ENCODE data around the gene MNAT1.

MNAT1 gene

GRCh38 chr14:60790850-60791249, 56.3 kb downstream of the MNAT1 start:
- Histone ChIP-seq H3K27ac (ENCODE audit: low read depth, low read length) (no peak overlapping the region), H3K4me1 (ENCODE audit: control insufficient read depth in 5 of 5, insufficient read depth in 5 of 5, low read length in 5 of 5) (peaks cover 0 to 4% (median 0%) of the 10 kb centered on the region in 5 donors), H3K9ac (ENCODE audit: low read length in 5 of 5) (no peak overlapping the region), H3K9me3 (ENCODE audit: control insufficient read depth in 5 of 5, low read length in 5 of 5) (peaks cover 0 to 5% (median 0%) of the 10 kb centered on the region in 5 donors), H3K27me3 (ENCODE audit: control insufficient read depth in 5 of 5, insufficient read depth in 4 of 5, low read length in 5 of 5) (no peaks in the 10 kb centered on the region), H3K4me3 (ENCODE audit: low read depth in 1 of 5, low read length in 5 of 5) (no peak overlapping the region), H3K36me3 (ENCODE audit: control insufficient read depth in 5 of 5, insufficient read depth in 5 of 5, low read length in 5 of 5) (peaks cover 0 to 8% (median 0%) of the 10 kb centered on the region in 5 donors)

GRCh38 chr14:60796434-60796833, 61.9 kb downstream of the MNAT1 start:
- no peak overlapping the region for H3K9ac ChIP-seq (ENCODE audit: low read length in 5 of 5)
- H3K36me3 ChIP-seq (ENCODE audit: control insufficient read depth in 5 of 5, insufficient read depth in 5 of 5, low read length in 5 of 5), result peaks cover 0 to 17% (median 0%) of the 10 kb centered on the region in 5 donors
- no peaks in the 10 kb centered on the region for H3K9me3 ChIP-seq (ENCODE audit: control insufficient read depth in 5 of 5, low read length in 5 of 5)
- no peak overlapping the region for H3K27ac ChIP-seq (ENCODE audit: low read depth, low read length)
- H3K27me3 ChIP-seq (ENCODE audit: control insufficient read depth in 5 of 5, insufficient read depth in 4 of 5, low read length in 5 of 5), result no peaks in the 10 kb centered on the region
- peaks cover 0 to 4% (median 0%) of the 10 kb centered on the region in 5 donors for H3K4me1 ChIP-seq (ENCODE audit: control insufficient read depth in 5 of 5, insufficient read depth in 5 of 5, low read length in 5 of 5)
- H3K4me3 ChIP-seq (ENCODE audit: low read depth in 1 of 5, low read length in 5 of 5), result no peak overlapping the region

DNA sequence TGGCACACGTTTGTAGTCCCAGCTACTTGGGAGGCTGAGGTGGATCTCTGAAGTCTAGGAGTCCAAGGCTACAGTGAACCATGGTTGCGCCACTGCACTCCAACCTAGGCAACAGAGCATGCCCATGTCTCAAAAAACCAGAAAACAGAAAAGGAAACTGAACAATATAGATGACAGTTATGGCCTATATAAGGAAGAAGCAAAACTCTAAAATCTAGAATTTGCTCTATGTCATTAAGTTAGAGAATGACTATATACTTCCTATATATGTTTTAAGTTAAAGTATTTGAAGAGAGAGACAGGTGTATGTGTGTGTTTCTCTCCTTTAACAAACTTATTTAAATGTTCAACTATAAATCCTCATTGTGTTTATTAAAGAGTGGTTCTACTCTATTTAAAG, 65.8 kb downstream of the MNAT1 start:
- no peaks in the 10 kb centered on the region for H3K27me3 ChIP-seq (ENCODE audit: control insufficient read depth in 5 of 5, insufficient read depth in 4 of 5, low read length in 5 of 5)
- H3K36me3 ChIP-seq (ENCODE audit: control insufficient read depth in 5 of 5, insufficient read depth in 5 of 5, low read length in 5 of 5), result peaks cover 0 to 20% (median 0%) of the 10 kb centered on the region in 5 donors
- H3K9ac ChIP-seq (ENCODE audit: low read length in 5 of 5), result no peak overlapping the region
- peaks cover 0 to 4% (median 0%) of the 10 kb centered on the region in 5 donors for H3K4me1 ChIP-seq (ENCODE audit: control insufficient read depth in 5 of 5, insufficient read depth in 5 of 5, low read length in 5 of 5)
- no peaks in the 10 kb centered on the region for H3K9me3 ChIP-seq (ENCODE audit: control insufficient read depth in 5 of 5, low read length in 5 of 5)
- no peak overlapping the region for H3K4me3 ChIP-seq (ENCODE audit: low read depth in 1 of 5, low read length in 5 of 5)
- H3K27ac ChIP-seq (ENCODE audit: low read depth, low read length), result no peak overlapping the region

- Histone ChIP-seq H3K27me3 (ENCODE audit: control insufficient read depth in 5 of 5, insufficient read depth in 4 of 5, low read length in 5 of 5) (no peaks in the 10 kb centered on the region), H3K9ac (ENCODE audit: low read length in 5 of 5) (no peak overlapping the region), H3K9me3 (ENCODE audit: control insufficient read depth in 5 of 5, low read length in 5 of 5) (no peaks in the 10 kb centered on the region), H3K36me3 (ENCODE audit: control insufficient read depth in 5 of 5, insufficient read depth in 5 of 5, low read length in 5 of 5) (peaks cover 0 to 12% (median 3%) of the 10 kb centered on the region in 5 donors), H3K4me1 (ENCODE audit: control insufficient read depth in 5 of 5, insufficient read depth in 5 of 5, low read length in 5 of 5) (no peaks in the 10 kb centered on the region), H3K27ac (ENCODE audit: low read depth, low read length) (no peak overlapping the region), H3K4me3 (ENCODE audit: low read depth in 1 of 5, low read length in 5 of 5) (no peak overlapping the region)
Measured at GRCh38 chr14:60803871-60804270, 69.3 kb downstream of the MNAT1 start.

DNA sequence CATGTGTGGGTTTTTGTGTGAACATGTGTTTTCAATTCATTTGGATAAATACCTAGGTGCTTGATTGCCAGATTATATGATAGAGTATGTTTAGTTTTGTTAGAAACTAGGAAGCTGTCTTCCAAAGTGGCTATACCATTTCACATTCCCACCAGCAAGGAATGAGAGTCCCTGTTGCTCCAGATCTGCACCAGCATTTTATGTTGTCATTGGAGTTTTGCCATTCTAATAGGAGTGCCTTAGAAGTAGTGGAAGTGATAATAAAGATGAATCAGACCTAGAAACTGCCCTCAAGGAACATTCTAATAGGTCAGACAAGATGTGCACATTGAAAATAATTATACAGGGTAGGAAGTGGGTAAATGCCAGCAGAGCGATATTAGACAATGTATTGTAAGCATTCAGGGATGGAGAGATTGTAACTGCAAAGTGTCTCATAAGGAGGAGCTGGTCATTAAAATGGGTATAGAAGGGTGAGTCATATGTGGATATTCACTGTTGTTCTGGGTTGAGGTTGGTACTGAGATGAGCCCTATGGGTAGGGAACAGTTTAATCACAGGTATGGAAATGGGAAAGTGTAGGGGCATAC, 71.4 kb downstream of the MNAT1 start:
- Histone ChIP-seq H3K9me3 (ENCODE audit: control insufficient read depth in 5 of 5, low read length in 5 of 5) (no peaks in the 10 kb centered on the region), H3K4me3 (ENCODE audit: low read depth in 1 of 5, low read length in 5 of 5) (no peak overlapping the region), H3K36me3 (ENCODE audit: control insufficient read depth in 5 of 5, insufficient read depth in 5 of 5, low read length in 5 of 5) (peaks cover 0 to 13% (median 5%) of the 10 kb centered on the region in 5 donors), H3K4me1 (ENCODE audit: control insufficient read depth in 5 of 5, insufficient read depth in 5 of 5, low read length in 5 of 5) (no peaks in the 10 kb centered on the region), H3K9ac (ENCODE audit: low read length in 5 of 5) (no peak overlapping the region), H3K27ac (ENCODE audit: low read depth, low read length) (no peak overlapping the region), H3K27me3 (ENCODE audit: control insufficient read depth in 5 of 5, insufficient read depth in 4 of 5, low read length in 5 of 5) (no peaks in the 10 kb centered on the region)

- Histone ChIP-seq H3K36me3 (ENCODE audit: control insufficient read depth in 5 of 5, insufficient read depth in 5 of 5, low read length in 5 of 5) (peaks cover 3 to 19% (median 11%) of the 10 kb centered on the region in 5 donors), H3K27me3 (ENCODE audit: control insufficient read depth in 5 of 5, insufficient read depth in 4 of 5, low read length in 5 of 5) (no peaks in the 10 kb centered on the region), H3K4me3 (ENCODE audit: low read depth in 1 of 5, low read length in 5 of 5) (no peak overlapping the region), H3K9me3 (ENCODE audit: control insufficient read depth in 5 of 5, low read length in 5 of 5) (no peaks in the 10 kb centered on the region), H3K27ac (ENCODE audit: low read depth, low read length) (no peak overlapping the region), H3K4me1 (ENCODE audit: control insufficient read depth in 5 of 5, insufficient read depth in 5 of 5, low read length in 5 of 5) (no peaks in the 10 kb centered on the region), H3K9ac (ENCODE audit: low read length in 5 of 5) (no peak overlapping the region)
Measured at GRCh38 chr14:60807247-60807646, 72.7 kb downstream of the MNAT1 start.

GRCh38 chr14:60807971-60808370, 73.4 kb downstream of the MNAT1 start:
- no peak overlapping the region for H3K27ac ChIP-seq (ENCODE audit: low read depth, low read length)
- H3K4me3 ChIP-seq (ENCODE audit: low read depth in 1 of 5, low read length in 5 of 5), result no peak overlapping the region
- H3K4me1 ChIP-seq (ENCODE audit: control insufficient read depth in 5 of 5, insufficient read depth in 5 of 5, low read length in 5 of 5), result no peaks in the 10 kb centered on the region
- H3K27me3 ChIP-seq (ENCODE audit: control insufficient read depth in 5 of 5, insufficient read depth in 4 of 5, low read length in 5 of 5), result no peaks in the 10 kb centered on the region
- H3K9me3 ChIP-seq (ENCODE audit: control insufficient read depth in 5 of 5, low read length in 5 of 5), result no peaks in the 10 kb centered on the region
- H3K36me3 ChIP-seq (ENCODE audit: control insufficient read depth in 5 of 5, insufficient read depth in 5 of 5, low read length in 5 of 5), result peaks cover 10 to 24% (median 18%) of the 10 kb centered on the region in 5 donors
- no peak overlapping the region for H3K9ac ChIP-seq (ENCODE audit: low read length in 5 of 5)

DNA sequence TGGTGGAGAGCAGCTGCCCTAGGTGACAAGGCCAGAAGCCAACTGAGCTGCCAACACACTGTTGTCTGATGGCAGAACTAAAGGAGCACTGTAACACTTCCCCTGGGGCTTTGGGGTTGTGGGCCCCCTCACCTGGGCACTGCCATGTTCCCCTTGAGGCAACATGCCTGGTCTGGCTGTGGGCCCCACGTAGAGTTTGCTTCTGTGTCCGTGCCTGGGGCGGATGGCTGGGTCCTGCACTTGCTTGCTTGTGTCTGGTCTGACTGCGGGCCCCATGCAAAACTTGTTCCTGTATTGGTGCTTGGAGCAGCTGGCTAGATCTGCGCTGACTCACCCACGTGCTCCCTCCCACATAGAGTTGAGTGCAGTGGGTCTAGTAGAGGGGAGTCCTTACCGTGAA, 78.4 kb downstream of the MNAT1 start:
- Histone ChIP-seq H3K27ac (ENCODE audit: low read depth, low read length) (no peak overlapping the region), H3K9me3 (ENCODE audit: control insufficient read depth in 5 of 5, low read length in 5 of 5) (no peaks in the 10 kb centered on the region), H3K4me3 (ENCODE audit: low read depth in 1 of 5, low read length in 5 of 5) (no peak overlapping the region), H3K27me3 (ENCODE audit: control insufficient read depth in 5 of 5, insufficient read depth in 4 of 5, low read length in 5 of 5) (no peaks in the 10 kb centered on the region), H3K4me1 (ENCODE audit: control insufficient read depth in 5 of 5, insufficient read depth in 5 of 5, low read length in 5 of 5) (no peaks in the 10 kb centered on the region), H3K9ac (ENCODE audit: low read length in 5 of 5) (no peak overlapping the region), H3K36me3 (ENCODE audit: control insufficient read depth in 5 of 5, insufficient read depth in 5 of 5, low read length in 5 of 5) (peaks cover 15 to 34% (median 25%) of the 10 kb centered on the region in 5 donors)

DNA sequence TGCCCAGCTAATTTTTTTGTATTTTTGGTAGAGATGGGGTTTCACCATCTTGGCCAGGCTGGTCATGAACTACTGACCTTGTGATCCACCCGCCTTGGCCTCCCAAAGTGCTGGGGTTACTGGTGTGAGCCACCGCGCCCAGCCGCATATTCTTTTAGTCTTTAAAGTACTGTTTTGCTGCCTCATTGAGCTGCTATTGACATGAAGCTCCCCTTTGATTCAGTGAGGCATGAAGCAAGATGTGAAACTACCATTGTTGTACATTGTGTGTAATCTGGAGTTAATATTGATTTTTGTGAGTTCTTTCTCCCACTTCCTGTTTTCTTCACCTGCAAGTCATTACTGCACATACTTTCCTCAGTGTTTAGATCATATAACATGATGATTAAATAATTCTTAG, 80.8 kb downstream of the MNAT1 start:
- H3K27ac ChIP-seq (ENCODE audit: low read depth, low read length), result no peak overlapping the region
- H3K4me1 ChIP-seq (ENCODE audit: control insufficient read depth in 5 of 5, insufficient read depth in 5 of 5, low read length in 5 of 5), result no peaks in the 10 kb centered on the region
- H3K9me3 ChIP-seq (ENCODE audit: control insufficient read depth in 5 of 5, low read length in 5 of 5), result no peaks in the 10 kb centered on the region
- H3K9ac ChIP-seq (ENCODE audit: low read length in 5 of 5), result no peak overlapping the region
- H3K36me3 ChIP-seq (ENCODE audit: control insufficient read depth in 5 of 5, insufficient read depth in 5 of 5, low read length in 5 of 5), result peaks cover 15 to 23% (median 20%) of the 10 kb centered on the region in 5 donors
- no peak overlapping the region for H3K4me3 ChIP-seq (ENCODE audit: low read depth in 1 of 5, low read length in 5 of 5)
- no peaks in the 10 kb centered on the region for H3K27me3 ChIP-seq (ENCODE audit: control insufficient read depth in 5 of 5, insufficient read depth in 4 of 5, low read length in 5 of 5)

DNA sequence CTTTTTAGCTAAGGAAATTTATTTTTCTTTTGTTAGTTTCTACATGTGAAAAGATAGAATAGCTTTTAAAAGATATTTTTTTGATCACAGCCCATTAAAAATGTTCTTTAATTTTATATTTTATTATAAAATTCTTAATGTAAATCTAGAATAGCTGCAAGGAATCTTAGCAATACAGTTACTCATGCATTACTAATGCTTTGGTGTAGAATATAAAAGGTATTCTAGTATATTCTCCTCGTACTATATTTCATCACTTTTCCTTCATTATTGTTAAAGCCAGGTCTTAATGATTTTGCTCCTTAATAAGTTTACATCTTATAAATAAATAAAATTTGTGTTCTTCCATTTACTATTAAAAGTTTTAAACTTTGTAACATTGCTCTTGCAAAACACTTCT, 82.6 kb downstream of the MNAT1 start:
- Histone ChIP-seq H3K27me3 (ENCODE audit: control insufficient read depth in 5 of 5, insufficient read depth in 4 of 5, low read length in 5 of 5) (no peaks in the 10 kb centered on the region), H3K4me1 (ENCODE audit: control insufficient read depth in 5 of 5, insufficient read depth in 5 of 5, low read length in 5 of 5) (no peaks in the 10 kb centered on the region), H3K36me3 (ENCODE audit: control insufficient read depth in 5 of 5, insufficient read depth in 5 of 5, low read length in 5 of 5) (peaks cover 14 to 23% (median 15%) of the 10 kb centered on the region in 5 donors), H3K9me3 (ENCODE audit: control insufficient read depth in 5 of 5, low read length in 5 of 5) (no peaks in the 10 kb centered on the region), H3K9ac (ENCODE audit: low read length in 5 of 5) (no peak overlapping the region), H3K4me3 (ENCODE audit: low read depth in 1 of 5, low read length in 5 of 5) (no peak overlapping the region), H3K27ac (ENCODE audit: low read depth, low read length) (no peak overlapping the region)

Data from subcutaneous abdominal adipose tissue (tissue), 5 donors.